ENCODE results near the gene TMEM163.

TMEM163 gene

DNA sequence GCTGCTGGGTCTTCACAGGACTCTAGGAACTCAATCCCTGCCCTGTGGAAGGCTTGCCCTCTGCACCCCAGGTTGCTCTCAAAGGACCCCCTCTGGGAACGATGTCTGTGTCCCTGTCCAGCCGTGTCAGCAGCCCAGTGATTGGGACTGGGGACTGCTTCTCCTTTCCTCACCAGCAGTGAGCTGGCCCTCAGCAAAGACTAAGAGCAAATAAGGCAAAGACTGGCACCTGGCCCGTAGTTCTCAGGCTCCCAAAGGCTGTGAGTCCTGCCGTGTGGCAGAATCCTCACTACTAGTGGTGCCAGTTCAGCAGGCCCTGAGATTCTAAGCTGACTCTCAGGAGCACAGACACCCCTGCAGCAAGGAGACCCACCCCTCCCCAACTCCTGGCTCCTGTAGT lies 47.8 kb downstream of the TMEM163 start:
- no CpG with 5 or more reads among the region's 4 CpGs for WGBS (ENCODE audit: extremely low coverage, insufficient coverage, insufficient read length)
- H3K4ac ChIP-seq (ENCODE audit: low read depth, low read length): no peak overlapping the region
- no peak overlapping the region for H3K4me2 ChIP-seq (ENCODE audit: low read length)

DNA sequence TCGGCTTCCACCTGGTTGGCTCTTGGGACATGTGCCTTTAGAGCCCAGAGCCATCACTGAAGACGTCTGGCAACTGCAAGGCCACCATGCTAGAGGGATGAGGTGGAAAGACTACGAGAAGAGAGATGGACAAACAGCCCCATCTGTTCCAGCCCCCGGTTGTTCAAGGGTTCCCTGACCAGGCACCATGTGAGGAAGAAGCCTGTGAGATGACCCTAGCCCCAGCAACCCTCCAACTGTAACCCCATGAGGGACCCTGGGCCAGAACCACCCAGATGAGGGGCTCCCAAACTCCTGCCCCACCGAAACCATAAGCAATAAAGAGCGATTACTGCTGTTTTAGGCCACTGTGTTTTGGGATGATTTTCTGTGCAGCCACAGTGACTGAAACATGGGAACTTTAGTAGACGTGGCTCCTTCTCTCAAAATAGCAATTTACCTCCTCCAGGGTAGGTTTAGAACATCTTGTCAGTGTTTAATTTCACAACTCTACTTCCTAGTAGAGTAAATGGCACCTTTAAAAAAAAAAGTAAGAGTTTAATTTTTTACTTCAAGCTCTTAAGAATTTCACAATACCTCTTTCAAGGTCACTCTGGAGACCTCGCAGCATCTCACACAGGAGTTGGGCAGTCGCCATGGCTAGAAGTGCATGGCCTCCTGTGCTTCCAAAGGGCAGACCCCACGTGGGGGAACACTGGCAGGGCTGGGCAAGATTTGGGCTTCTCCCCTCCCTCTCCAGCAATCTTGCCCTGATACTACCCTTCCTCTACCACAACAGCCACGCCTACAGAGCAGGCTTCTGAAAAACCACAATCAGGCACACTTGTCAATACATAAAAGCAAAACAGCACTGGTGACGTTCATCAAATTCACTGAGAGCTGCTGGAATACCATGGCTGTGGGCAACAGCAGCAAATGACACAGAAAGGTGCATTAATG lies 48.8 kb downstream of the TMEM163 start:
- H3K79me2 ChIP-seq (ENCODE audit: control insufficient read depth, insufficient read depth, low read length, poor library complexity): no peaks in the 10 kb centered on the region
- no peaks in the 10 kb centered on the region for H3K4me1 ChIP-seq (ENCODE audit: control insufficient read depth in 1 of 2, insufficient read depth in 2 of 2, low read length in 2 of 2)
- no CpG with 5 or more reads among the region's 12 CpGs for WGBS (ENCODE audit: extremely low coverage, insufficient coverage, insufficient read length)

More for the DNA sequence above, 47.8 kb downstream of the TMEM163 start:
- Histone ChIP-seq H3K79me2 (ENCODE audit: control insufficient read depth, insufficient read depth, low read length, poor library complexity) (no peaks in the 10 kb centered on the region), H2AFZ (ENCODE audit: insufficient read depth, low read length, poor library complexity) (no peak overlapping the region), H2BK12ac (ENCODE audit: low read length) (no peak overlapping the region), H2AK5ac (ENCODE audit: low read length) (no peak overlapping the region), H3K14ac (ENCODE audit: low read length) (no peak overlapping the region), H3K4me3 (ENCODE audit: low read depth, low read length) (no peak overlapping the region), H2BK5ac (ENCODE audit: low read depth, low read length, poor library complexity) (no peak overlapping the region), H3K4me1 (ENCODE audit: control insufficient read depth in 1 of 2, insufficient read depth in 2 of 2, low read length in 2 of 2) (no peaks in the 10 kb centered on the region), H3K23ac (ENCODE audit: low read length) (no peak overlapping the region), H4K91ac (ENCODE audit: low read depth, low read length) (no peak overlapping the region), H3K27ac (ENCODE audit: low read depth, low read length) (no peak overlapping the region), H3K79me1 (ENCODE audit: low read length) (no peaks in the 10 kb centered on the region), H4K8ac (ENCODE audit: low read depth, low read length) (no peak overlapping the region), H3K36me3 (ENCODE audit: control insufficient read depth in 1 of 2, insufficient read depth in 2 of 2, low read length in 2 of 2) (no peaks in the 10 kb centered on the region), H3K9me3 (ENCODE audit: insufficient read depth, low read depth, low read length) (peaks cover 2% of the 10 kb centered on the region), H3K27me3 (ENCODE audit: insufficient read depth, low read length) (no peaks in the 10 kb centered on the region), H3K9ac (ENCODE audit: low read length) (no peak overlapping the region), H2BK120ac (ENCODE audit: insufficient read depth, low read length, poor library complexity) (no peak overlapping the region), H4K12ac (ENCODE audit: low read depth, low read length) (no peak overlapping the region), H3K18ac (ENCODE audit: low read length) (no peak overlapping the region)
- DNase-seq: no peak

DNA sequence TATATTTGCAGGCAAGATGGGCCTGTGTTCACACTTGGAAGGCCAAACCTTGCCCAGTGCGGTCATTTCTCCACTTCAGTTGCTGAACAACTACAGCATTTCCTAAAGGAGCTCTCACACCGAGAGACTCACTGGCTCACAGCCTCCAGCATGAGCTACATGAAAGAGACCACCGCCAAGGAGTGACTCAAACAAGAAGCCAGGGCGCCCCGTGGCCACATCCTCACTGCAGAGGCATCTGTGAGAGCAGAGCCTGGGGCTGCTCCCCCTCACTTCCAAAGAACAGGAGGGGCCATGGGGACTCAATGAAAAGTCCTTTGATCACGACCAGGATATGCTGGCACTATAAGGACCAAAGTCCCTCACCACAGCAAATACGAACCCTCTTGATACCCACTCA lies 50.0 kb downstream of the TMEM163 start:
- no peak overlapping the region for H2AFZ ChIP-seq (ENCODE audit: insufficient read depth, low read length, poor library complexity)
- no peak overlapping the region for H2AK5ac ChIP-seq (ENCODE audit: low read length)
- no peak overlapping the region for H2BK120ac ChIP-seq (ENCODE audit: insufficient read depth, low read length, poor library complexity)
- H2BK12ac ChIP-seq (ENCODE audit: low read length): no peak overlapping the region
- H4K12ac ChIP-seq (ENCODE audit: low read depth, low read length): no peak overlapping the region
- no peaks in the 10 kb centered on the region for H3K79me2 ChIP-seq (ENCODE audit: control insufficient read depth, insufficient read depth, low read length, poor library complexity)
- no peak overlapping the region for H3K4me2 ChIP-seq (ENCODE audit: low read length)
- DNase-seq: no peak
- H3K14ac ChIP-seq (ENCODE audit: low read length): no peak overlapping the region
- H3K18ac ChIP-seq (ENCODE audit: low read length): no peak overlapping the region
- H4K91ac ChIP-seq (ENCODE audit: low read depth, low read length): no peak overlapping the region
- H3K9ac ChIP-seq (ENCODE audit: low read length): no peak overlapping the region
- no peak overlapping the region for H3K27ac ChIP-seq (ENCODE audit: low read depth, low read length)
- no peak overlapping the region for H4K8ac ChIP-seq (ENCODE audit: low read depth, low read length)
- H2BK5ac ChIP-seq (ENCODE audit: low read depth, low read length, poor library complexity): no peak overlapping the region
- H3K79me1 ChIP-seq (ENCODE audit: low read length): no peaks in the 10 kb centered on the region
- H3K27me3 ChIP-seq (ENCODE audit: insufficient read depth, low read length): no peaks in the 10 kb centered on the region
- H3K23ac ChIP-seq (ENCODE audit: low read length): no peak overlapping the region
- no peaks in the 10 kb centered on the region for H3K36me3 ChIP-seq (ENCODE audit: control insufficient read depth in 1 of 2, insufficient read depth in 2 of 2, low read length in 2 of 2)
- H3K9me3 ChIP-seq (ENCODE audit: insufficient read depth, low read depth, low read length): peaks cover 2% of the 10 kb centered on the region
- H3K4me1 ChIP-seq (ENCODE audit: control insufficient read depth in 1 of 2, insufficient read depth in 2 of 2, low read length in 2 of 2): no peaks in the 10 kb centered on the region
- H3K4ac ChIP-seq (ENCODE audit: low read depth, low read length): no peak overlapping the region
- H3K4me3 ChIP-seq (ENCODE audit: low read depth, low read length): no peak overlapping the region
- no CpG with 5 or more reads among the region's 7 CpGs for WGBS (ENCODE audit: extremely low coverage, insufficient coverage, insufficient read length)

More for the DNA sequence above, 48.8 kb downstream of the TMEM163 start:
- no peak overlapping the region for H3K4me3 ChIP-seq (ENCODE audit: low read depth, low read length)
- H4K8ac ChIP-seq (ENCODE audit: low read depth, low read length): no peak overlapping the region
- no peak overlapping the region for H3K27ac ChIP-seq (ENCODE audit: low read depth, low read length)
- H3K36me3 ChIP-seq (ENCODE audit: control insufficient read depth in 1 of 2, insufficient read depth in 2 of 2, low read length in 2 of 2): no peaks in the 10 kb centered on the region
- H2AK5ac ChIP-seq (ENCODE audit: low read length): no peak overlapping the region
- no peak overlapping the region for H3K4me2 ChIP-seq (ENCODE audit: low read length)
- no peak overlapping the region for H3K18ac ChIP-seq (ENCODE audit: low read length)
- no peak overlapping the region for H3K9ac ChIP-seq (ENCODE audit: low read length)
- H2BK5ac ChIP-seq (ENCODE audit: low read depth, low read length, poor library complexity): no peak overlapping the region
- H3K9me3 ChIP-seq (ENCODE audit: insufficient read depth, low read depth, low read length): peaks cover 2% of the 10 kb centered on the region
- no peak overlapping the region for H3K14ac ChIP-seq (ENCODE audit: low read length)
- no peak overlapping the region for H2AFZ ChIP-seq (ENCODE audit: insufficient read depth, low read length, poor library complexity)
- no peaks in the 10 kb centered on the region for H3K27me3 ChIP-seq (ENCODE audit: insufficient read depth, low read length)
- no peak overlapping the region for H3K4ac ChIP-seq (ENCODE audit: low read depth, low read length)
- H4K91ac ChIP-seq (ENCODE audit: low read depth, low read length): no peak overlapping the region
- no peak overlapping the region for H4K12ac ChIP-seq (ENCODE audit: low read depth, low read length)
- H2BK12ac ChIP-seq (ENCODE audit: low read length): no peak overlapping the region
- DNase-seq: no peak
- H3K79me1 ChIP-seq (ENCODE audit: low read length): no peaks in the 10 kb centered on the region
- H3K23ac ChIP-seq (ENCODE audit: low read length): no peak overlapping the region
- no peak overlapping the region for H2BK120ac ChIP-seq (ENCODE audit: insufficient read depth, low read length, poor library complexity)

DNA sequence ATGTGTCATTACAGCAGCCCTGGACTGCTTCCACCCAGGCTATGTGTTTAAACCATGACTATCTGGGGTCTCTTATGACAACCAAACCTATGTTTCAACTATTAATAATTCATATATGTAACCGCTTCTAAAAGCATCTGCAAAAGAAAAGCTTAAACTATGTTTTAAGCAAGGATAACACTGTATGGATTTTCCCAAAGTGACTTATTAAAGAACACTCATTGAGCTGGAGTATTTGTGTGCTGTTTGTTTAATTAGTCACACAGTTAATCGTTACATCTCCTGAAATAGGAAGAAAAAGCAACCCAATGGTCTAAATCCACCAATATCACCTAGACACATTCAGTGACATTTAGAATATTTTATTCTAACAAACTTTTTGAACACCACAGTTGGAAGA lies 51.3 kb downstream of the TMEM163 start:
- no peaks in the 10 kb centered on the region for H3K27me3 ChIP-seq (ENCODE audit: insufficient read depth, low read length)
- no peak overlapping the region for H3K4me2 ChIP-seq (ENCODE audit: low read length)
- no peak overlapping the region for H3K14ac ChIP-seq (ENCODE audit: low read length)
- no CpG with 5 or more reads among the region's 2 CpGs for WGBS (ENCODE audit: extremely low coverage, insufficient coverage, insufficient read length)
- H3K27ac ChIP-seq (ENCODE audit: low read depth, low read length): no peak overlapping the region
- no peak overlapping the region for H2BK5ac ChIP-seq (ENCODE audit: low read depth, low read length, poor library complexity)
- no peak overlapping the region for H2AK5ac ChIP-seq (ENCODE audit: low read length)
- peaks cover 2% of the 10 kb centered on the region for H3K9me3 ChIP-seq (ENCODE audit: insufficient read depth, low read depth, low read length)
- H2BK12ac ChIP-seq (ENCODE audit: low read length): no peak overlapping the region
- H3K4me1 ChIP-seq (ENCODE audit: control insufficient read depth in 1 of 2, insufficient read depth in 2 of 2, low read length in 2 of 2): no peaks in the 10 kb centered on the region
- H2AFZ ChIP-seq (ENCODE audit: insufficient read depth, low read length, poor library complexity): no peak overlapping the region
- no peak for DNase-seq
- H3K23ac ChIP-seq (ENCODE audit: low read length): no peak overlapping the region
- H3K79me2 ChIP-seq (ENCODE audit: control insufficient read depth, insufficient read depth, low read length, poor library complexity): no peaks in the 10 kb centered on the region
- H2BK120ac ChIP-seq (ENCODE audit: insufficient read depth, low read length, poor library complexity): no peak overlapping the region
- no peaks in the 10 kb centered on the region for H3K79me1 ChIP-seq (ENCODE audit: low read length)
- H3K9ac ChIP-seq (ENCODE audit: low read length): no peak overlapping the region
- H4K8ac ChIP-seq (ENCODE audit: low read depth, low read length): no peak overlapping the region
- no peaks in the 10 kb centered on the region for H3K36me3 ChIP-seq (ENCODE audit: control insufficient read depth in 1 of 2, insufficient read depth in 2 of 2, low read length in 2 of 2)
- H3K4ac ChIP-seq (ENCODE audit: low read depth, low read length): no peak overlapping the region
- H4K91ac ChIP-seq (ENCODE audit: low read depth, low read length): no peak overlapping the region
- no peak overlapping the region for H3K4me3 ChIP-seq (ENCODE audit: low read depth, low read length)
- H3K18ac ChIP-seq (ENCODE audit: low read length): no peak overlapping the region
- no peak overlapping the region for H4K12ac ChIP-seq (ENCODE audit: low read depth, low read length)
